GM12892 (cell line): Measurements from ENCODE around the gene ADISSP.

Source experiments
- DNase-seq: peaks from one replicate; pipeline ENCODE4 v3.0.0; 2011; ENCODE audit not compliant: insufficient read length
- FAIRE-seq: peaks from 2 replicates; lab custom pipeline; 2011; peaks lifted over from hg19 to GRCh38; lab: Jason Lieb, UNC
- POLR2A ChIP-seq: IDR thresholded peaks from 2 replicates; pipeline ENCODE4 v1.6.1; 2011; ENCODE audit warnings: low read depth, low read length, control low read depth
- POLR2AphosphoS5 ChIP-seq: IDR thresholded peaks from 2 replicates; pipeline ENCODE4 v1.6.1; 2011; ENCODE audit warnings: low read depth, low read length, control low read depth
- TAF1 ChIP-seq: IDR thresholded peaks from 2 replicates; pipeline ENCODE4 v1.6.1; 2011; ENCODE audit warnings: low read depth, mild to moderate bottlenecking, control low read depth, low read length, borderline replicate concordance

ADISSP gene

DNA sequence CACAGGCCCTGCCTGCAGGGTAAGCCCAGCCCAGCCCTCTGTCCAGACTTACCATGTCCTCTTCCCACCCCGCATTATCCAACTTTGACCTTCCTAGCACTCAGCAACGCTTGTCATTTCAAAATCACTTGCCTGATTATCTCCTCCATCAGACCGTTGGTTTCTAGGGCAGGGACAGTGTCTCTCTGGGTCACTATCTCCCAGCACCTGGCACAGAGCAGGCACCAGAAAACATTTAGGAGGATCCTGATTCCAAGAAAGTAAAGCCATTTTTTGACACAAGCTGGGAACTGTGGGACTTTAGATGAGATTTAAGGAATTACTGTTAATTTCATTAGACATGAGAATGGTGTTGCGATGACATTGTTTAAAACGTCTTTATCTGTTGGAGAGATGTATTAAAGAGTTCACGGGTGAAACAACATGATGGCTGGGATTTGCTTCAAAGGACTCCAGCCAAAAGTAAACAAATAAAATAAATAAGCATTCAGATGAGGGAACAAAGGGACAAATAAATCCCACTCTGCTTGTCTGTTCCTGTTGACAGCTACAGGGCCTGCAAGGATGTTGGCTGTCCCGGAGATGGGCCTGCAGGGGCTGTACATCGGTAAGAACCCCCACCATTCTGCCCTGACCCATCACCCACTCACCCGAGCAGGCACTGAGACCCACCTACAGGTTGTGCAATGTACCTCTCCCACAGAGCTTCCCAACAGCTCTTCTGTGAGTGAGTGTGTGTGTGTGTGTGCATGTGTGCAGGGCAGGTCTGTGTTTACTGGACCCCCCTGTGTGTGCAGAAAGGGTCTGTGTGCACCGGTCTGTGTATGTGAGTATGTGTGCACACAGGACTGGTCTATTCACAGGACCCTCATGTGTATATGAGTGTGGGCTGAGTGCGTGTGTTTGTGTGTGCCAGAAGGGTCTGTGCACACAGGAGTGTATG lies 29.2 kb downstream of the ADISSP start:
- TF ChIP-seq POLR2A (no peak), TAF1 (no peak), POLR2AphosphoS5 (no peak)
- DNase-seq (no peak), FAIRE-seq (no peak)

DNA sequence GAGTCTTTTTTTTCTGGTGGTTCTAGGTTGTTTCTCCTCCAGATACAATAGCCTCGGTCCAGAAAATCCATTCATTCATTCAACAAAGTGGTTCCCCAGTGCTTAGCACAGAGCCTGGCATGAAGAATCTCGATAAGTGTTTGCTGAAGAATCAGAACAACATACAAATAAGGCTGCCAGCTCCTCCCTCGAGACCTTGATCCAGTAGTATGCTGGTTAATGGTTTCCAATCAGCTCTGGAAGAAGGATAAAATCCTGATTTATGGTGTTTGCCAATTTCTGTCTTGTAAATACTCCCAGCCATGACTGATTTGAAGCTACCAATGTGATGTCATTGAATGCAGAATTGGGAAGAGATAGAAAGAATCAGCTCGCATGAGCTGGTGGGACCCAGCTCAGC lies 31.8 kb downstream of the ADISSP start:
- DNase-seq (no peak), FAIRE-seq (no peak)
- TF ChIP-seq POLR2A (no peak), POLR2AphosphoS5 (no peak), TAF1 (no peak)

GRCh38 chr20:3734111-3734843 lies 33.3 kb downstream of the ADISSP start:
- TF ChIP-seq TAF1 (no peak), POLR2A (no peak), POLR2AphosphoS5 (no peak)
- FAIRE-seq (no peak), DNase-seq (no peak)

- FAIRE-seq (no peak), DNase-seq (no peak)
- TF ChIP-seq POLR2AphosphoS5 (no peak), POLR2A (no peak), TAF1 (no peak)
Measured at GRCh38 chr20:3733119-3733995, 34.2 kb downstream of the ADISSP start.

DNA sequence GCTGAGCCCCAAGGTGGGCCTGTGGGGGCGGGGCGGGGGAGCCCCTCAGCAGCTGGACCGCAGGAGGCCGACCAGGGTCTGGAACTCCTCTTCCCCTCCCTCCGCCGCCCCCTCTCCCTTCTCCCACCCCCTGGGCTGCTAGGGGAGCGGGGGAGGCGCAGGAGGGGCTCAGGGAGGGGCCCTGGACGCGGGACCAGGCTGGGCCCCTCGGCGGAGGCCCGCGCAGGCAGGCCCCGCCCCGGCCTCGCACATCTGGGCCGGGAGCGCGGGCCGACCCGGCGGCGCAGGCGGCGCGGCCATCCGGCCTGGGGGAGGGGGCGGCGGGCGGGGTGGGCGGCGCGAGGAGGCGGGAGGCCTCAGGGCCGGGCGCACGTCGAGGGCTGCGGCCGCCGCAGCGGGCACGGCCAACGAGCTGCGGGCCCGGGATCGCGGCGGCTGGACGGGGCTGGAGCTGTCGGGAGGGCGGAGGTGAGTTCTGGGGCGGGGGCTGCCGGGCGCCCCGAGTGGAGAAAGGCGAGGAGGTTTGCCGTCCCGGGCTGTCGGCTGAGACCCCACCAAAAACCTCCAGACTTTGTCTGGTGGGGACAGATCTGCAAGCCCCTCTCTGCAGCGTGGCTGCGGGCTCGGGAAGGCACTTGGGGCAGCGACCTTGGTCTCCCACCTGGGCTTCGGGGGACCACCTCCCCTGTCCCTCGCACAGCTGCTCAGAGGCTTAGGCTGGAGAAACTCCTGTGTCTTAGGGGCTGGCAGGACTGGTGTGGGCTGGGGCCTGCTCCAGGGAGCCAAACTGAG lies 35.0 kb downstream of the ADISSP start, which contains the start of gene HSPA12B:
Gene HSPA12B, plus strand, starts transcription at position 359 of the 792 bp plus-strand sequence. CDS start 5,990 bp downstream, outside the sequence.
- TF ChIP-seq POLR2AphosphoS5 (no peak), TAF1 (no peak), POLR2A (no peak)
- DNase-seq, result no peak
- FAIRE-seq, result no peak

- TF ChIP-seq POLR2A (no peak), TAF1 (no peak), POLR2AphosphoS5 (no peak)
- no peak for FAIRE-seq
- no peak for DNase-seq
Measured at GRCh38 chr20:3731944-3732326, 35.6 kb downstream of the ADISSP start.

DNA sequence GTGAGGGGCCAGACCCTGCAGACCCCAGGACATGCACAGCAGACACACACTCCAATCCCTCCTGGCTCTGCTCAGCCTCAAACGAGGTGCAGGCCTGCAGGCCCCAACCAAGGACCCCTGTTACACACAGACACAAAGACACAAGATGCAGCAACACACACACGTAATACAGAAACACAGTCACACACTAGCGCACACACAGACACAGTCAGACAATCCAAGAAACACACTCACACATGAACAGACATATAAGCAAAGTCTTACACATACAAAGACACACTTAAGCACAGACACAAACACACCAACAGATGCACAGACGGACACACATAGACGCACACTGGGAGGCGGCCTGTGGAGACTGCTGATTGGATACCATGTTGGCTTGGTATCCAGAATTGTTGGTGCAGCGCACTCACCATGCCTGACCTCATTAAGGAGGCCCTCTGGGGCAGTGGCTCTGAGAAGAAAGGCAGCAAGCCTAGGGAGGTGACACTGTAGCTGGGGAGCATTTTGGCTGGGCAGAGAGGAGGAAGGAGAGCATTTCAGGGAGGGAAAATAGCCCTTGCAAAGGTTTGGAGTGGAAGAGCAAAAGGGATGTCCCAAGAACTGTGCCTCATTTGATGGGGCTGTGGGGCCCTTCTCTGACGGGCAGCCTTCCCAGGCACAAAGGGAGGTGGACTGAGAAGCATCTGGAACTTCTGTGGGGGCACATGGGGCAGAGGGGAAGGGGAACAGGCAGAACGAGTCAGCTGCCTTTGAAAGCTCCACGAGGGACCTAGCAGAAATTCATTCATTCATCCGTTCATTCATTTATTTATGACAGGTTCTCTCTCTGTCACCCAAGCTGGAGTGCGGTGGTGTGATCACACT lies 36.5 kb downstream of the ADISSP start:
- FAIRE-seq, result no peak
- TF ChIP-seq TAF1, result no peak
- no peak for TF ChIP-seq POLR2AphosphoS5
- TF ChIP-seq POLR2A, result no peak

GRCh38 chr20:3729811-3730540 lies 37.6 kb downstream of the ADISSP start:
- no peak for DNase-seq
- no peak for FAIRE-seq
- TF ChIP-seq POLR2AphosphoS5 (no peak), TAF1 (no peak), POLR2A (no peak)

More for the DNA sequence above, 36.5 kb downstream of the ADISSP start:
- DNase-seq, result no peak

GRCh38 chr20:3729378-3729777 lies 38.2 kb downstream of the ADISSP start:
- no peak for TF ChIP-seq POLR2A
- TF ChIP-seq TAF1, result no peak
- TF ChIP-seq POLR2AphosphoS5, result no peak
- no peak for DNase-seq
- FAIRE-seq, result no peak
